Measurements from ENCODE around the gene BBX. TPM values are rescaled to one million over a fixed set of nuclear protein-coding genes. Genes with fewer than 3 reads are reported as not detected.

Gene BBX
- total RNA-seq, 1 donor from 2014 or later, result 28.6 TPM

GRCh38 chr3:107650788-107651187 lies 128.0 kb downstream of the BBX start:
- no peak for DNase-seq (ENCODE audit: low read depth in 2 of 2)

GRCh38 chr3:107651782-107652181 lies 129.0 kb downstream of the BBX start:
- no peak for DNase-seq (ENCODE audit: low read depth in 2 of 2)

- no peak for DNase-seq (ENCODE audit: low read depth in 2 of 2)
These were observed 131.5 kb downstream of the BBX start for GRCh38 chr3:107654218-107654617.

- DNase-seq (ENCODE audit: low read depth in 2 of 2), result no peak
These were observed 135.2 kb downstream of the BBX start for GRCh38 chr3:107657971-107658370.

GRCh38 chr3:107660306-107660976 lies 137.7 kb downstream of the BBX start:
- DNase-seq (ENCODE audit: low read depth in 2 of 2), result peak; percentile 66 to 84

GRCh38 chr3:107661447-107662123 lies 138.8 kb downstream of the BBX start:
- peak in 1 of 2 donors; percentile 10 for DNase-seq (ENCODE audit: low read depth in 2 of 2)

- DNase-seq (ENCODE audit: low read depth in 2 of 2), result peak; percentile 81 to 84
These were observed 139.4 kb downstream of the BBX start for GRCh38 chr3:107662124-107662507.

GRCh38 chr3:107662586-107662985 lies 139.8 kb downstream of the BBX start:
- peak in 1 of 2 donors; percentile 45 for DNase-seq (ENCODE audit: low read depth in 2 of 2)

- no peak for DNase-seq (ENCODE audit: low read depth in 2 of 2)
These were observed 140.5 kb downstream of the BBX start for GRCh38 chr3:107663266-107663665.

- DNase-seq (ENCODE audit: low read depth in 2 of 2), result no peak
These were observed 141.9 kb downstream of the BBX start for GRCh38 chr3:107664614-107665013.

GRCh38 chr3:107665351-107665750 lies 142.6 kb downstream of the BBX start:
- DNase-seq (ENCODE audit: low read depth in 2 of 2), result peak; percentile 33 to 61

GRCh38 chr3:107666853-107667252 lies 144.1 kb downstream of the BBX start:
- no peak for DNase-seq (ENCODE audit: low read depth in 2 of 2)

GRCh38 chr3:107668416-107668815 lies 145.7 kb downstream of the BBX start:
- DNase-seq (ENCODE audit: low read depth in 2 of 2), result no peak

GRCh38 chr3:107668963-107669362 lies 146.2 kb downstream of the BBX start:
- DNase-seq (ENCODE audit: low read depth in 2 of 2), result no peak

- DNase-seq (ENCODE audit: low read depth in 2 of 2), result peak in 1 of 2 donors; percentile 43
These were observed 146.9 kb downstream of the BBX start for GRCh38 chr3:107669669-107670068.

- DNase-seq (ENCODE audit: low read depth in 2 of 2), result no peak
These were observed 148.2 kb downstream of the BBX start for GRCh38 chr3:107670986-107671385.

- no peak for DNase-seq (ENCODE audit: low read depth in 2 of 2)
These were observed 151.6 kb downstream of the BBX start for GRCh38 chr3:107674371-107674770.

GRCh38 chr3:107675233-107675900 lies 152.6 kb downstream of the BBX start:
- DNase-seq (ENCODE audit: low read depth in 2 of 2), result no peak

- DNase-seq (ENCODE audit: low read depth in 2 of 2), result peak; percentile 41 to 53
These were observed 153.9 kb downstream of the BBX start for GRCh38 chr3:107676469-107677309.

GRCh38 chr3:107679921-107680320 lies 157.2 kb downstream of the BBX start:
- no peak for DNase-seq (ENCODE audit: low read depth in 2 of 2)

GRCh38 chr3:107680698-107681097 lies 157.9 kb downstream of the BBX start:
- DNase-seq (ENCODE audit: low read depth in 2 of 2), result no peak

GRCh38 chr3:107681396-107681795 lies 158.6 kb downstream of the BBX start:
- no peak for DNase-seq (ENCODE audit: low read depth in 2 of 2)
